GM19467 (cell line): ENCODE measurements around the gene PRR16.

Source experiments
- ATAC-seq: cut with Tn5 transposase; IDR thresholded peaks from one replicate; pipeline ENCODE4 v1.9.1; 2021; ENCODE audit warnings: mild to moderate bottlenecking, moderate library complexity; ENCODE audit not compliant: unreplicated experiment

PRR16 gene

GRCh38 chr5:120706877-120707276 is 242.8 kb downstream of the PRR16 start:
- ATAC-seq, result no peak

GRCh38 chr5:120717381-120717780 is 253.3 kb downstream of the PRR16 start:
- ATAC-seq, result no peak

DNA sequence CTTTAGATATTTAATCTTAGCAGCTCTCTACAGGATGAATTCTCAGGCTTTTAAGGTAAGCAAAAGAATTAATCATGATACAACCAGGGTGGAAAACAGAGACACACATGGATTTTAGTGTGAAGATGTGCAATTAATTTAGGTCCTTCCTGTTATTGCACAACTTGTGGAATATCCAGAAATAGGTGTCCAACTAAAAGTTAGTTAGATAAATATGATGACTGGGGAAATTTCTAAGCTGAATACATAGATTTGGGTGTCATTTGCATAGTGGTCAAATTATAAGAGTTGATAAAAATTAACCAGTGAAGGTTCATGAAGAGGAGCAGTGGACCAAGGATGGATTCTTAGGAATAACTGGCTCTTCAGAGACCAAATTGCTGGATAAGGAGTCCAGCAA is 266.1 kb downstream of the PRR16 start:
- ATAC-seq, result no peak

DNA sequence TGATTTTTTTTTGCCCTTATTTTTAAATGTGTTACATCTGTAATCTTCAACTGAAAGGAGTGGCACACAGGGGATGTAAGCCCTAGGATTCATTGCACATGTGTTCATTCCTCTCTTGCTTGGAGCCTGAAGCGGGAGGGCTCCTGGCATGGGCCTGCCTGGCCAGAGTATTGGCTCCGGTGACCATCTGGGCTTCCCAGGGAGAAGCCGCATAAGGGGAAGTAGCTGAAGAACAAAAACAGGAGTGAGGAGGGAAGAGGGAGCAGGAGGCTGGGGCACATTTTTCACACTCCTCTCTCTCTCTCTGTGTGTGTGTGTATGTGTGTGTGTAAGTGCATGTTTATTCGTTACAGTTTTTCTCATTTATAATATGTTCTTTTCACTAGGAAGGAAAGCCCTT is 269.9 kb downstream of the PRR16 start:
- ATAC-seq, result no peak

GRCh38 chr5:120735076-120735475 is 271.0 kb downstream of the PRR16 start:
- ATAC-seq, result no peak
